H9 (cell line): Measurements from ENCODE around the gene PRKAG1. TPM values are rescaled to one million over a fixed set of nuclear protein-coding genes. Genes with fewer than 3 reads are reported as not detected.
A peak's percentile ranks its signal among the peaks of the same experiment; 100 is the strongest.

Experiments used
- DNase-seq: peaks from one replicate; pipeline ENCODE4 v3.0.0-alpha.2; 2017
- H2AFZ ChIP-seq: one replicate; pipeline ENCODE4 v1.6.1; 2013; ENCODE audit warnings: mild to moderate bottlenecking, low read length, control low read depth, moderate library complexity
- H2AK5ac ChIP-seq: 2 replicates; pipeline ENCODE4 v1.6.1; 2013; ENCODE audit warnings: low read length, control low read depth, mixed read lengths; ENCODE audit not compliant: insufficient read length
- H2BK120ac ChIP-seq: one replicate; pipeline ENCODE4 v1.6.1; 2013; ENCODE audit warnings: low read depth, mild to moderate bottlenecking, low read length, control low read depth, inconsistent platforms; ENCODE audit not compliant: poor library complexity, severe bottlenecking
- H2BK12ac ChIP-seq: 2 replicates; pipeline ENCODE4 v1.6.1; 2013; ENCODE audit warnings: low read length, control low read depth, mixed read lengths, low read depth; ENCODE audit not compliant: insufficient read length
- H2BK15ac ChIP-seq: 2 replicates; pipeline ENCODE4 v1.6.1; 2013; ENCODE audit warnings: low read depth, low read length, control low read depth
- H2BK20ac ChIP-seq: one replicate; pipeline ENCODE4 v1.6.1; 2013; ENCODE audit warnings: low read depth, mild to moderate bottlenecking, low read length, control low read depth, inconsistent platforms; ENCODE audit not compliant: poor library complexity, severe bottlenecking
- H2BK5ac ChIP-seq: 2 replicates; pipeline ENCODE4 v1.6.1; 2013; ENCODE audit warnings: low read length, control low read depth, mixed read lengths; ENCODE audit not compliant: insufficient read length
- H3K14ac ChIP-seq: 2 replicates; pipeline ENCODE4 v1.6.1; 2013; ENCODE audit warnings: low read length, control low read depth; ENCODE audit not compliant: insufficient read depth
- H3K18ac ChIP-seq: 2 replicates; pipeline ENCODE4 v1.6.1; 2013; ENCODE audit warnings: low read depth, mild to moderate bottlenecking, mixed read lengths, low read length, control low read depth; ENCODE audit not compliant: insufficient read length
- H3K23ac ChIP-seq: 2 replicates; pipeline ENCODE4 v1.6.1; 2013; ENCODE audit warnings: low read length, control low read depth, mixed read lengths, low read depth; ENCODE audit not compliant: insufficient read length
- H3K23me2 ChIP-seq: 2 replicates; pipeline ENCODE4 v1.6.1; 2013; ENCODE audit warnings: low read depth, mild to moderate bottlenecking, mixed read lengths, low read length, control low read depth; ENCODE audit not compliant: insufficient read length, poor library complexity, severe bottlenecking
- H3K27ac ChIP-seq: 2 replicates; pipeline ENCODE4 v1.5.1; 2013; ENCODE audit warnings: low read length, control low read depth, mixed read lengths, low read depth; ENCODE audit not compliant: insufficient read length
- H3K27me3 ChIP-seq: 2 replicates; pipeline ENCODE4 v1.6.1; 2013; ENCODE audit warnings: low read length, control low read depth, inconsistent platforms; ENCODE audit not compliant: insufficient read depth
- H3K4ac ChIP-seq: 2 replicates; pipeline ENCODE4 v1.6.1; 2013; ENCODE audit warnings: low read depth, mild to moderate bottlenecking, control low read depth, inconsistent platforms, low read length, moderate library complexity
- H3K4me1 ChIP-seq: 2 replicates; pipeline ENCODE4 v1.6.1; 2013; ENCODE audit warnings: low read length, control low read depth, inconsistent platforms; ENCODE audit not compliant: insufficient read depth
- H3K4me2 ChIP-seq: 2 replicates; pipeline ENCODE4 v1.6.1; 2013; ENCODE audit warnings: low read length, control low read depth, mixed read lengths; ENCODE audit not compliant: insufficient read length, insufficient read depth
- H3K56ac ChIP-seq: 2 replicates; pipeline ENCODE4 v1.6.1; 2013; ENCODE audit warnings: low read depth, mild to moderate bottlenecking, mixed read lengths, low read length, control low read depth; ENCODE audit not compliant: insufficient read length
- H3K79me1 ChIP-seq: 2 replicates; pipeline ENCODE4 v1.6.1; 2013; ENCODE audit warnings: low read depth, mild to moderate bottlenecking, moderate library complexity, low read length, control low read depth, inconsistent platforms; ENCODE audit not compliant: insufficient read depth, poor library complexity, severe bottlenecking
- H3K79me2 ChIP-seq: 2 replicates; pipeline ENCODE4 v1.6.1; 2013; ENCODE audit warnings: low read length, control low read depth, inconsistent platforms; ENCODE audit not compliant: insufficient read depth
- H3K9ac ChIP-seq: 2 replicates; pipeline ENCODE4 v1.6.1; 2013; ENCODE audit warnings: low read length, control low read depth, mixed read lengths; ENCODE audit not compliant: insufficient read length; ENCODE audit errors: extremely low read depth
- H3K9me3 ChIP-seq: one replicate; pipeline ENCODE4 v1.6.1; 2013; ENCODE audit warnings: low read depth, low read length, inconsistent platforms; ENCODE audit not compliant: control insufficient read depth
- H3T11ph ChIP-seq: one replicate; pipeline ENCODE4 v1.6.1; 2013; ENCODE audit warnings: mild to moderate bottlenecking, low read length, control low read depth, inconsistent platforms
- H4K20me1 ChIP-seq: one replicate; pipeline ENCODE4 v1.6.1; 2013; ENCODE audit not compliant: control insufficient read depth, insufficient read length, insufficient read depth
- H4K5ac ChIP-seq: 2 replicates; pipeline ENCODE4 v1.6.1; 2013; ENCODE audit warnings: low read depth, mild to moderate bottlenecking, mixed read lengths, low read length, control low read depth; ENCODE audit not compliant: insufficient read length
- H4K8ac ChIP-seq: replicated peaks from 2 replicates; pipeline ENCODE4 v1.6.1; 2013; ENCODE audit warnings: low read length, control low read depth, mixed read lengths, low read depth; ENCODE audit not compliant: insufficient read length
- H4K91ac ChIP-seq: 2 replicates; pipeline ENCODE4 v1.6.1; 2013; ENCODE audit warnings: low read depth, mild to moderate bottlenecking, moderate library complexity, mixed read lengths, low read length, control low read depth; ENCODE audit not compliant: insufficient read length
- H3K27ac Mint-ChIP-seq, 3 experiments: 2 replicates in 2 of 3; 3 replicates in 1 of 3; pipeline ENCODE4 v1.8.0; 2020 to 2021; ENCODE audit warnings: mixed read lengths in 3 of 3, mild to moderate bottlenecking in 1 of 3, moderate library complexity in 1 of 3
- H3K27me3 Mint-ChIP-seq: 2 replicates; pipeline ENCODE4 v1.8.0; 2021; ENCODE audit warnings: low read depth, mild to moderate bottlenecking, moderate library complexity, mixed read lengths
- H3K36me3 Mint-ChIP-seq, 3 experiments: 2 replicates in 2 of 3; 3 replicates in 1 of 3; pipeline ENCODE4 v1.8.0; 2020 to 2021; ENCODE audit warnings: low read depth in 3 of 3, mixed read lengths in 3 of 3; ENCODE audit not compliant: insufficient read depth in 1 of 3
- H3K4me1 Mint-ChIP-seq, 2 experiments: 2 replicates each; pipeline ENCODE4 v1.8.0; 2020; ENCODE audit warnings: mixed read lengths in 2 of 2
- H3K4me3 Mint-ChIP-seq, 2 experiments: 2 replicates in 1 of 2; 3 replicates in 1 of 2; pipeline ENCODE4 v1.8.0; 2020 to 2021; ENCODE audit warnings: mild to moderate bottlenecking in 2 of 2, mixed read lengths in 2 of 2, moderate library complexity in 1 of 2
- H3K9me3 Mint-ChIP-seq, 2 experiments: 2 replicates in 1 of 2; 3 replicates in 1 of 2; pipeline ENCODE4 v1.8.0; 2020; ENCODE audit warnings: mild to moderate bottlenecking in 2 of 2, mixed read lengths in 2 of 2, moderate library complexity in 1 of 2
- CTCF ChIP-seq: fragments of 200-600 bp; sonication (generic); conservative IDR thresholded peaks from 3 replicates; pipeline ENCODE4 v1.8.0; 2021; ENCODE audit warnings: antibody characterized with exemption, mild to moderate bottlenecking
- WGBS: extraction: QIAGEN DNeasy Blood & Tissue Kit; methylation state at CpG from one replicate; pipeline ENCODE4 v1.1.7; 2013; ENCODE audit warnings: missing lambda C conversion rate, low lambda C conversion rate, mixed read lengths; ENCODE audit not compliant: insufficient read length; ENCODE audit errors: extremely low coverage; 5-methylcytosine and 5-hydroxymethylcytosine counted together
- total RNA-seq: library from RNA; stranded (reverse); gene quantifications from 2 replicates; pipeline ENCODE4 v1.2.1, GENCODE V29; 2021

The PRKAG1 gene
- total RNA-seq, 1 experiment from 2014 or later: 34.8 TPM

DNA sequence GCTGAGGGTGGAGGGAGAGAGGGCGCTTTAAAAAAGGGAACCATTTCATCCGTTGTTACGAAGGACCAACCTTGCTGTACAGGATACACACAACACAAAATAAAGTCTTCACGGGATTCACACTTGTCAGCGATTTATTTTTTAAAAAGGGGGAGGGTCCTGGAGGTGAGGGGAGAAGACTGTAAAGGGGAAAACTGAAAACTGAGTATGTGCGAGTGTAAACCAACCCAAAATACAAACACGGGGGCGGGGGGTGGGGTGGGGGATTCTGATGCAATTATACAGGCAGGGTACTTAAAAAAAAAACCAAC is 499 bp upstream of the PRKAG1 start:
- H3K18ac ChIP-seq: peak overlapping the region; percentile 85
- H4K5ac ChIP-seq: peak overlapping the region; percentile 93
- no CpG with 5 or more reads among the region's 8 CpGs for WGBS
- H3K27ac Mint-ChIP-seq: peak overlapping the region; percentile 98 to 99 (median 99)
- H3K9ac ChIP-seq: peak overlapping the region; percentile 97
- no peaks in the 10 kb centered on the region for H3K27me3 ChIP-seq
- no peak for TF ChIP-seq CTCF
- peak overlapping the region; percentile 53 for H4K8ac ChIP-seq
- no peak overlapping the region; the same call in 1 of the 2 replicates for H3K4ac ChIP-seq
- H2BK5ac ChIP-seq: no peak overlapping the region
- no peak overlapping the region for H3K56ac ChIP-seq
- peak overlapping the region; percentile 78 for H2BK120ac ChIP-seq
- no peak for DNase-seq
- H3K79me1 ChIP-seq: peaks cover 3% of the 10 kb centered on the region
- H3K27me3 Mint-ChIP-seq: no peaks in the 10 kb centered on the region; the same call in 1 of the 2 replicates
- H3K27ac ChIP-seq: peak overlapping the region; percentile 91
- H2BK20ac ChIP-seq: no peak overlapping the region
- no peaks in the 10 kb centered on the region for H3K4me1 ChIP-seq
- H2AK5ac ChIP-seq: no peak overlapping the region
- no peaks in the 10 kb centered on the region for H3K9me3 Mint-ChIP-seq
- H3K79me2 ChIP-seq: no peaks in the 10 kb centered on the region
- no peak overlapping the region for H2BK15ac ChIP-seq
- H3K14ac ChIP-seq: peak overlapping the region; percentile 64; the same call in 1 of the 2 replicates
- H3K23ac ChIP-seq: no peak overlapping the region
- H3K23me2 ChIP-seq: peaks cover 9% of the 10 kb centered on the region
- peaks cover 15% of the 10 kb centered on the region in 2 experiments for H3K4me1 Mint-ChIP-seq
- peaks cover 10 to 34% (median 29%) of the 10 kb centered on the region in 3 experiments for H3K36me3 Mint-ChIP-seq
- H4K91ac ChIP-seq: no peak overlapping the region
- peak overlapping the region; percentile 89 to 93 for H3K4me3 Mint-ChIP-seq
- H3T11ph ChIP-seq: no peak overlapping the region
- H4K20me1 ChIP-seq: no peaks in the 10 kb centered on the region
- H3K9me3 ChIP-seq: no peaks in the 10 kb centered on the region
- peak overlapping the region; percentile 91 for H3K4me2 ChIP-seq
- H2BK12ac ChIP-seq: no peak overlapping the region
- H2AFZ ChIP-seq: no peak overlapping the region
